Astrocyte of the cerebellum (primary cell): ENCODE measurements around the gene TNIP1.

ENCODE experiments used
- DNase-seq: peaks from one replicate; pipeline ENCODE4 v3.0.0-alpha.2; 2011; ENCODE audit warnings: low read depth
- H3K4me3 ChIP-seq: 2 replicates; pipeline ENCODE4 v1.5.1; 2011; ENCODE audit warnings: mild to moderate bottlenecking, low read depth, low read length, moderate library complexity
- in situ Hi-C: cut with HindIII; loops from 2 replicates; pipeline ENCODE4 v1.10.0; 2017; ENCODE audit warnings: low sequenced_read_pairs
- TF ChIP-seq, protein P1 (sequence below): IDR thresholded peaks from 2 replicates; pipeline ENCODE4 v1.5.1; 2012; ENCODE audit warnings: low read length, low read depth, moderate library complexity, mild to moderate bottlenecking; ENCODE audit errors: missing control alignments

Gene TNIP1, protein sequence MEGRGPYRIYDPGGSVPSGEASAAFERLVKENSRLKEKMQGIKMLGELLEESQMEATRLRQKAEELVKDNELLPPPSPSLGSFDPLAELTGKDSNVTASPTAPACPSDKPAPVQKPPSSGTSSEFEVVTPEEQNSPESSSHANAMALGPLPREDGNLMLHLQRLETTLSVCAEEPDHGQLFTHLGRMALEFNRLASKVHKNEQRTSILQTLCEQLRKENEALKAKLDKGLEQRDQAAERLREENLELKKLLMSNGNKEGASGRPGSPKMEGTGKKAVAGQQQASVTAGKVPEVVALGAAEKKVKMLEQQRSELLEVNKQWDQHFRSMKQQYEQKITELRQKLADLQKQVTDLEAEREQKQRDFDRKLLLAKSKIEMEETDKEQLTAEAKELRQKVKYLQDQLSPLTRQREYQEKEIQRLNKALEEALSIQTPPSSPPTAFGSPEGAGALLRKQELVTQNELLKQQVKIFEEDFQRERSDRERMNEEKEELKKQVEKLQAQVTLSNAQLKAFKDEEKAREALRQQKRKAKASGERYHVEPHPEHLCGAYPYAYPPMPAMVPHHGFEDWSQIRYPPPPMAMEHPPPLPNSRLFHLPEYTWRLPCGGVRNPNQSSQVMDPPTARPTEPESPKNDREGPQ

GRCh38 chr5:151080613-151081430 is at the start of gene TNIP1:
TNIP1 (minus strand) TSS chr5:151081034; CDS start chr5:151065095, 15,939 bp downstream.
- DNase-seq = no peak
- TF ChIP-seq, protein P1, sequence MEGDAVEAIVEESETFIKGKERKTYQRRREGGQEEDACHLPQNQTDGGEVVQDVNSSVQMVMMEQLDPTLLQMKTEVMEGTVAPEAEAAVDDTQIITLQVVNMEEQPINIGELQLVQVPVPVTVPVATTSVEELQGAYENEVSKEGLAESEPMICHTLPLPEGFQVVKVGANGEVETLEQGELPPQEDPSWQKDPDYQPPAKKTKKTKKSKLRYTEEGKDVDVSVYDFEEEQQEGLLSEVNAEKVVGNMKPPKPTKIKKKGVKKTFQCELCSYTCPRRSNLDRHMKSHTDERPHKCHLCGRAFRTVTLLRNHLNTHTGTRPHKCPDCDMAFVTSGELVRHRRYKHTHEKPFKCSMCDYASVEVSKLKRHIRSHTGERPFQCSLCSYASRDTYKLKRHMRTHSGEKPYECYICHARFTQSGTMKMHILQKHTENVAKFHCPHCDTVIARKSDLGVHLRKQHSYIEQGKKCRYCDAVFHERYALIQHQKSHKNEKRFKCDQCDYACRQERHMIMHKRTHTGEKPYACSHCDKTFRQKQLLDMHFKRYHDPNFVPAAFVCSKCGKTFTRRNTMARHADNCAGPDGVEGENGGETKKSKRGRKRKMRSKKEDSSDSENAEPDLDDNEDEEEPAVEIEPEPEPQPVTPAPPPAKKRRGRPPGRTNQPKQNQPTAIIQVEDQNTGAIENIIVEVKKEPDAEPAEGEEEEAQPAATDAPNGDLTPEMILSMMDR = no peak
- peak within 1 kb of the TSS; percentile 84 for H3K4me3 ChIP-seq
- in situ Hi-C loops = no loop called here

DNA sequence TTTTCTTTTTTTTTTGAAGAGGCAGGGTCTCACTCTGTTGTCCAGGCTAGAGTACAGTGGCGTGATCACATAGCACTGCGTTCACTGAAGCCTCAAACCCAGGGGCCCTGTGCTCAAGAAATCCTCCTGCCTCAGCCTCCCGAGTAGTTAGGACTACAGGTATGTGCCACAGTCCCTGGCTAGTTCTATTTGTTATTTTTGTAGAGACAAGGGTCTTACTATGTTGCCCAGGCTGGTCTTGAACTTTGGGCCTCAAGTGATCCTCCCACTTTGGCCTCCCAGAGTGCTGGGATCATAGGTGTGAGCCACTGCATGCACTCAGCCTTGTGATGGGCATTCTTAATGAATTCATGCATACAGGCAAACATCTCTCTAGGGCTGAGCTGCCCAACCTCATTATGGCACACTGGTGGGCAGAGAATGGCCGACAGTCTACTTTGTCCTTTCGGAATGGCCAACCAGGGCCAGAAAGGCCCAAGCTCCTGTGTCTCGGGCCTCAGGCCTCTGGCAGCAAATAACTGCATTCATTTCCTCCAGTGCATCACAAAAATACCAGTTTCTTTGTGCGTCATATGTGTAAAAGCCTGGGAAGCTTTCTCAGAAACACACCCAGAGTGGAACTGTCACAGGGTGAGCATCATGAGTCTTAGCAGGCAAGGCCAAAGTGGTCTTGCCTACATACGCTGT is 49.5 kb upstream of the TNIP1 start:
- in situ Hi-C loops = no loop called here
- DNase-seq = no peak
- TF ChIP-seq, protein P1 = no peak
- no peak overlapping the region for H3K4me3 ChIP-seq

GRCh38 chr5:151128817-151129216 is 48.0 kb upstream of the TNIP1 start:
- TF ChIP-seq, protein P1 = no peak
- DNase-seq = no peak
- no peak overlapping the region for H3K4me3 ChIP-seq
- in situ Hi-C loops = no loop called here

DNA sequence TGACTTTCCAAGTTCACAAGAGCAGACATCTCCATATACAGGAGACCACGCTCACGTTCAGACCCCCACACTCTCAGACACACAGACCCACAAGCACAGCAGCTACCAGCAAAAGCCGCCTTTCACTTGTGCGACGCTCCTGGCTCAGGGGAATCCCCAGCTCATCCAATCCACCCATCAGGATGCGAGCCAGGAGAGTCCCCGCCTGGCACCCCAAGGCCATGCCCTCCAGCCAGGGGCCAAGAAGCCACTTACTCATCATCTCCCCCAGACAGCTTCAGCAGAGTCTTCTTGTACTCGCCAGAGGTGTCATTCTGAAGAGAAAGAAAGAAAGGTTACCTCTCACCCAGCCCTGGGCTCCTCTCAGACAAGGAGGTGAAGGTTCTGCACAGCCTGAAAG is 47.1 kb upstream of the TNIP1 start:
- DNase-seq = no peak
- TF ChIP-seq, protein P1 = no peak
- in situ Hi-C loops = no loop called here
- no peak overlapping the region for H3K4me3 ChIP-seq

DNA sequence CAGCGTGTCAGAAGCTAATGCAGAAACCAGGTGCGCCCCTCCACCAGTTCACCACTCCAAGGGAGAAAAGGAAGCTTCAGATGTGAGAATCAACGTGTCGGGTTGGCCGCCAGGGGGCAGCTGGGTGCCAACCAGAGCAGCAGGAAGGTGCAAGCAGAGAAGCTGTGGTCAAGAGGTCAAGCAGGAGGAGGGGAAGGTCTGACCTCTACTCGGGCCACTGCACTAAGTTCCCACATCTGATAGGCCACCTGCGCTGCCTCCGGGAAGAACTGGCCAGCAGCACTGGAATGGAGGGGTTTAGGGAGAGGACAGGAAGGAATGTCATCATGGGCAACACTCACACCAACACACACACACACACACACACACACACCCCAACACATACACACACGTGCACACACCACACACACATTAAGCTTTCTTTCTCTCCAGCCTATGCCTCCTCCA is 45.4 kb upstream of the TNIP1 start:
- in situ Hi-C loops = no loop called here
- peak; percentile 16 for DNase-seq
- TF ChIP-seq, protein P1 = peak; percentile 73
- H3K4me3 ChIP-seq = no peak overlapping the region

DNA sequence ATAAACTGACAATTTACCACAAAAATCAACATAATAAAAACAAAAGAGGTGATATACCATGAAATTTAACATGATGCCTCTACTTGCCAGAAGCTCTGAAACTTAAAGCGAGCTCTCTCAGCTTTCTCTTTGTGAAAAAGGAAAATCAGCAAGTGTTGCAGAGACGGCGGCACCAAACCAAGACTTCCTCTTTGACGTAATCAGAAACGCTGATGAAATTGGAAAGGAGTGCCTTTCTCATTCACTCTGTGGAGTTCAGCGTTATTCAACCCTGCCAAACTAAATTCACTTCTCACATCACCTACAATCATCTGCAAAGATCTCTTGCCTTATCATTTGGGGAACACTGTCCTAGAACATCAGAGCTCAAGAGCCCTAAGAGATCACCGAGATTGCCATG is 44.6 kb upstream of the TNIP1 start:
- no peak for DNase-seq
- no peak overlapping the region for H3K4me3 ChIP-seq

More for the DNA sequence above, 44.6 kb upstream of the TNIP1 start:
- TF ChIP-seq, protein P1 = no peak
- in situ Hi-C loops = no loop called here
